GM13976 (cell line): ENCODE data around the gene LEFTY1.

Experiments used
- DNase-seq: peaks from one replicate; pipeline ENCODE4 v3.0.0; 2012; ENCODE audit warnings: low spot score
- in situ Hi-C: fragments of 300-500 bp; cut with MboI; formaldehyde crosslinking; loops from one replicate; pipeline ENCODE4 v1.12.0; 2022; ENCODE audit warnings: low sequenced_read_pairs, mixed read lengths, inconsistent platforms; ENCODE audit not compliant: unreplicated experiment
- TF ChIP-seq, protein P1 (sequence below): IDR thresholded peaks from 2 replicates; pipeline ENCODE4 v1.5.1; 2012; ENCODE audit warnings: borderline replicate concordance, mild to moderate bottlenecking; ENCODE audit not compliant: insufficient read depth; ENCODE audit errors: extremely low read depth, missing control alignments, control extremely low read depth

The LEFTY1 gene

DNA sequence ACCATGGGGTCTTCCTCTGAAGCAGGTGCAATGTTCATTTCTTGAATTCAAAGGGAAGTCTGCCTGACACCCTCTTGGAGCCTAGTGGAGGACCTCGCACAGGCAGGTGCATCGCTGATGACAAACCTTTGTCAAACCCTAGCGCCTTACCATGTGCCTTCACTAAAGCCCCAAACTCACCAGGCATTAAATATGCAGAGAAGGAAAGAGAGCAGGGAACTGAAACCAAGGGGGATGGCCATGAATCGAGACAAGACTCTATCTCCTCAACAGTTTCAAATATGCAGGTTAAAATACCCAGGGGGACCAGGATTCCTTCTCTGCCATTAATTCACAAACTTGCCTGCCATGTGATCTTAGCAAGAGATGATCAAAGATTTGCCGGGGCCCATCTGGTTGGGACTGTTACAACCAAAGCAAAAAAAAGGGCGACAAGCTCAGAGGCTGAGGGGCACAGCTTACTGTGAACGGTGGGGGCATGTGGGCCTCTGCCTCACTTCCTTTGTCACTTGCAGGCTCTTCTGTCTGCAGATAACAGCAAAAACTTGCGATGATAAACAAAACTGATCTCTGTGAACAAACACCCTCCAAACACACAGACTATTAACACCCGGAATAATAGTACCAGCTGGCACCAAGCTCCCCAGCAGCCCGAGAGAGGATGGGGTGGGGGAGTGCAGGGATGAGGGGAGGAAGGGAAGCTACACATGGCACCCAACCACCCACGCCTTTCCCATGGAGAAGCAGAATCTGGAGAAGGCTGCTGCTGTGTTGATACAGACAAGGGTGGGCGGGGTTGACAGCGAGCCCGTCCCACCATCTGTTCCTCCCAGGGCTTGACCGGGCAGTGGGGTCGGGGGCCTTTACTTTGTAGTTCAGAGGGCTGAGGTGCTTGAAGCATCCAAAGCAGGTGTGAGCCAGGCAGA, 40.7 kb downstream of the LEFTY1 start:
- DNase-seq: peak; percentile 67
- in situ Hi-C loops: no loop called here
- TF ChIP-seq, protein P1, sequence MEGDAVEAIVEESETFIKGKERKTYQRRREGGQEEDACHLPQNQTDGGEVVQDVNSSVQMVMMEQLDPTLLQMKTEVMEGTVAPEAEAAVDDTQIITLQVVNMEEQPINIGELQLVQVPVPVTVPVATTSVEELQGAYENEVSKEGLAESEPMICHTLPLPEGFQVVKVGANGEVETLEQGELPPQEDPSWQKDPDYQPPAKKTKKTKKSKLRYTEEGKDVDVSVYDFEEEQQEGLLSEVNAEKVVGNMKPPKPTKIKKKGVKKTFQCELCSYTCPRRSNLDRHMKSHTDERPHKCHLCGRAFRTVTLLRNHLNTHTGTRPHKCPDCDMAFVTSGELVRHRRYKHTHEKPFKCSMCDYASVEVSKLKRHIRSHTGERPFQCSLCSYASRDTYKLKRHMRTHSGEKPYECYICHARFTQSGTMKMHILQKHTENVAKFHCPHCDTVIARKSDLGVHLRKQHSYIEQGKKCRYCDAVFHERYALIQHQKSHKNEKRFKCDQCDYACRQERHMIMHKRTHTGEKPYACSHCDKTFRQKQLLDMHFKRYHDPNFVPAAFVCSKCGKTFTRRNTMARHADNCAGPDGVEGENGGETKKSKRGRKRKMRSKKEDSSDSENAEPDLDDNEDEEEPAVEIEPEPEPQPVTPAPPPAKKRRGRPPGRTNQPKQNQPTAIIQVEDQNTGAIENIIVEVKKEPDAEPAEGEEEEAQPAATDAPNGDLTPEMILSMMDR: no peak

DNA sequence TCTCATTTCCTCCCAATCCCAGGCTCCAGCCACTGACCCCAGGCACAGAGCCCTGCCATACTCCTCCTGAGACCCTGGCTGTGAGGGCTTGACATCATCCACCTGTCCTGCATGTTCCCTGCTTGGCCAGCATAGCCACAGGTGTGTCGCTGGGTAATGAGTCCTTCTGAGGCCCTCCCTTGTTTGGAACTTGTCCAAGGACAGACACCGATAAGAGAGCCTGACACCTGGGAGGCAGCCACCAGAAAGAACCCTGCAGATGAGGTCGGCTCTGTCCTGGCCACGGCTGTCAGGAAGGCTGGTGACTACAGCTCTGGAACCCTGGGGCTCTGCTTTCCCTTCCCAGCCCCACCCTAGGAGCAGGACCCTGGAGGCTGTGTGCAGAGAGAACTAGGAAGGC, 41.3 kb downstream of the LEFTY1 start:
- TF ChIP-seq, protein P1: no peak
- DNase-seq: no peak
- in situ Hi-C loops: no loop called here

DNA sequence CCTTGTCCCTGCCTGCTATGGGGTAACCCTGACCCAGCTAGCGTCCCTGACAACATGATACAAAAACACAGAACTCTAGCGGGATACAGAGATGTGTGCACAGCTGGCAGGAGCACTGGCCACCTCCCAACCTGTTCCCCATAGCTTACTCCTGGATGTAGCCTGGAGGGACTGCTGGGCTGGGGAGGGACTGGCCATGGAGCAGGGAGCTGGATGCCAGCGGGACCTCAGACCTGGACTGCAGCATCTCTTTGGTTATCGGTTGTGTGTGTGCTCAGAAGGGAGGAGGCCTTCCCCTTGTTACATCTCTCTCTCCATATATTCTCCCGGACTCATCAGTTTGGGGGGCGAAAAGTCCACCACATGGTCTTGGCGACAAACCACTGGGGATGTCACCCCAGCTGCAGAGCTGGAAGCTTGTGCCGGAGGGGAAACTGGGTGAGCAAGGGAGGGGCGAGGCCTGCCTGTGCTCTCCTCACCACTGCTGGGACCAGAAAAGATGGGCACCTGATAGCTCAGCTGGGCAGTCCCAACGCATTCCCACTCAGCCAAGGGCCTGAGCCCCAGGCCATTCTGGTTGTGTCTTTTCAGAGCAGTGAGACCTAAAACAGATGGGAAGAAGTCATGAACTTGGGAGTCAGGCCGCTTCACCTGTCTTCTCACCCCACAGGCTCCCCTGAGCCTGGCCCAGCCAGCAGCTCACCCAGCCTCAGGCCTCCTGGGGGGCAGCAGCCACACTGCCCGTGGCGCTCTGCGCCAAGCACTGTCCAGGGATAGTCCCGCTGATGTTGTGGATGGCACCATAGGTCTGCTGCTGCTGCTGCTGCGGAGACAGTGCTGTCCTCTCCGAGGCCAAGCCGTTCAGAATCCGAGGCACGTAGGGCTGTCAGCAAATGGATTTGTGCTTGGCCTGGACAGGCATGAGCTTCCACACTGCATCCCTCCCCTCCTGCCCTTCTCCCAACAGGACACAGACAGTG, 42.3 kb downstream of the LEFTY1 start:
- DNase-seq: no peak
- in situ Hi-C loops: no loop called here
- TF ChIP-seq, protein P1: no peak

DNA sequence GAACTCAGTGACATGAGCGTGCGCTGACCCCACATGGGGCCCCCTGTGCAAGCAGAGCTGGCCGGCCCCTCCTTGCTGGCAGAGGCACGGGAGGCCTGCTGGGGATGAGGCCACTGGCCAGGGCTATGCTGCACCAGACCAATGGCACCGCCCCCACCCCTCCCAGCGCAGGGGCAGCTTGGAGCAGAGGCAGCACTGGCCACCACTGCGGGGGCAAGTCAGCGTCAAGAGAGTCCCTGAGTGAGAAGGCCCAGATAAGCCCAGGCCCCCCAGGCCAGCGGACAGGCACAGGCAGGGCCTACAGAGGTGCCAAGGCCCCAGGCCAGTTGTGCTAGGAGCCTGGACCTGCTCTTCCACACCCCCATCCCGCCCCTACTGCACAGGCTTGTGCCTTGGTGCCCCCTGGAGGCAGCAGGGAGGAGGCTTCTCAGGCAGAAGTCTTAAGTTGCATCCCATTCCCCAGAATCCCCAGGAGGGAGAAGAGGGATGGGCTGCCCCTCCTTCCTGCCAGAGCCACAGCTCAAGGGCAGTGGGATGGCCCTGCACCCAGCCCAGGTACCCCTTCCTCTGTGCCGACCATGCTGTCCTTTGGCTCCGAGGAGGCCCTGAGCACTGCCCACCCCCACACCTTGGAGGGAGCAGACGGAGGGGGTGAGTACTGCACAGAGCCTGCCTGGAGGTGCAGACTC, 43.2 kb downstream of the LEFTY1 start:
- in situ Hi-C loops: no loop called here
- peak; percentile 57 for DNase-seq
- TF ChIP-seq, protein P1: peak; percentile 29

DNA sequence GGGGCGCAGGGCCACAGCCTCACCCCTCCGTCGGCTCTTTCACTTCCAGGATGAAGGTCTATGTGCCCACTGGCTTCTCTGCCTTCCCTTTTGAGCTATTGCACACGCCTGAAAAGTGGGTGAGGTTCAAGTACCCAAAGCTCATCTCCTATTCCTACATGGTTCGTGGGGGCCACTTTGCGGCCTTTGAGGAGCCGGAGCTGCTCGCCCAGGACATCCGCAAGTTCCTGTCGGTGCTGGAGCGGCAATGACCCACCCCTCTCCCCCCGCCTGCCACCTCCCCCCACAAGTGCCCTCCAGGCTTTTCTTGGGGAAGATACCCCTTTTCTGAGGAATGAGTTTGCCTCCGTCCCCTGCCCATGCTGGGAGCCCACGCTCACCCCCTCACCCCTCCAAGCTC, 43.8 kb downstream of the LEFTY1 start:
- in situ Hi-C loops: no loop called here
- TF ChIP-seq, protein P1: no peak

More for the DNA sequence above, 43.8 kb downstream of the LEFTY1 start:
- no peak for DNase-seq
